Upper lobe of right lung (tissue), 1 donor: ENCODE measurements around the gene FOXJ3. TPM values are rescaled to one million over a fixed set of nuclear protein-coding genes. Genes with fewer than 3 reads are reported as not detected.
"Not testable (repeated sequence)": the region's sequence is repeated elsewhere in the genome, so short reads cannot be mapped to it uniquely, and the experiment has no call there.

ENCODE experiments used
- ATAC-seq: fragments of 200-7000 bp; cut with Tn5 transposase; one replicate; pipeline ENCODE4 v1.9.1; 2020; ENCODE audit warnings: mild to moderate bottlenecking, moderate library complexity
- DNase-seq: peaks from one replicate; pipeline ENCODE4 v3.0.0-alpha.2; 2020
- H3K27ac ChIP-seq: fragments of 200-600 bp; one replicate; pipeline ENCODE4 v1.8.0; 2022
- H3K27me3 ChIP-seq: fragments of 200-600 bp; one replicate; pipeline ENCODE4 v1.8.0; 2022; ENCODE audit warnings: mild to moderate bottlenecking
- H3K36me3 ChIP-seq: fragments of 200-600 bp; one replicate; pipeline ENCODE4 v1.8.0; 2022
- H3K4me1 ChIP-seq: fragments of 200-600 bp; one replicate; pipeline ENCODE4 v1.8.0; 2022
- H3K4me3 ChIP-seq: fragments of 200-600 bp; one replicate; pipeline ENCODE4 v1.8.0; 2022; ENCODE audit warnings: mild to moderate bottlenecking
- H3K9me3 ChIP-seq: fragments of 200-600 bp; one replicate; pipeline ENCODE4 v1.8.0; 2022
- intact Hi-C: fragments of 100-400 bp; cut with DNase I; formaldehyde crosslinking; loops from one replicate; pipeline ENCODE4 v1.11.0; 2022
- total RNA-seq: library from RNA; stranded (reverse); fragmentation: NEBNext Ultra II Directional; extraction: Animal tissue kit (Norgen Biotek cat#: 25700); gene quantifications from one replicate; pipeline ENCODE4 v1.2.1, GENCODE V29; 2021
- TF ChIP-seq, protein P1 (sequence below): fragments of 200-600 bp; IDR thresholded peaks from one replicate; pipeline ENCODE4 v1.8.0; 2022; ENCODE audit warnings: antibody characterized with exemption
- donor health status: DM: no; HTN: yes; CAD: no; lungs with severe emphysema.

Gene FOXJ3
- total RNA-seq, 1 donor from 2014 or later: 47.0 TPM

DNA sequence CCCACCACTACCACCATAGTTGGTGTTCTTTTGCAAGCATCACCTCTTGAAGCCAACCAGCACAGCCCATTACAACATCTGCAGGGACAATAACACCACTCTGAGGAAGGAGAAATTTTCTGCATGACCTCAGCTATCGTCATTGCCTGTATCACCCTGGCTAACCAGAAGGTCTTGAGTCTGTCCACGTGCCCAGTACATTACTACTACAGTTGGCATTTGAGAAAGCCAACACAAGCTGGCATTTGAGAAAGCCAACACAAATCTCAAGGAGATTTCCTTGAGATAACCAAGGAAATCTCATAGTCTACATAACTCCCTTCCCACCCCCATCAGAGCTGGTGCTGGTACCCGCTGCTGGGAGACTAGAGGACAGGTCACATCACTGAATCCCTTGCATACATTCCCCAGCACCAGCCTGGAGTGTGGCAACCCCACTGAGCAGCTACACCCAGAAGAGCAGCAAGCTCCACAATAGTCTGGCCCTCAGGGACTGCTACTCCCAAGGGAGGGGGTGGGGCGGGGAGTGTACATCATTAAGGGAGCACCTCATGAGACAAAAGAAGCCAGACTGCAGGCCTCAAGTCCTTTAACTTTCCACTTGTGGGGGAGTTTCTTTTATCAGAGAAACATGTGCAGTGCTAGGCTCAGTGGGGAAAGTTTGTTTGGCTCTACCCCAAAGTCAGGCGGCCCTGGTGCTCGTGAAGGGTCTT is 124.5 kb downstream of the FOXJ3 start:
- TF ChIP-seq, protein P1, sequence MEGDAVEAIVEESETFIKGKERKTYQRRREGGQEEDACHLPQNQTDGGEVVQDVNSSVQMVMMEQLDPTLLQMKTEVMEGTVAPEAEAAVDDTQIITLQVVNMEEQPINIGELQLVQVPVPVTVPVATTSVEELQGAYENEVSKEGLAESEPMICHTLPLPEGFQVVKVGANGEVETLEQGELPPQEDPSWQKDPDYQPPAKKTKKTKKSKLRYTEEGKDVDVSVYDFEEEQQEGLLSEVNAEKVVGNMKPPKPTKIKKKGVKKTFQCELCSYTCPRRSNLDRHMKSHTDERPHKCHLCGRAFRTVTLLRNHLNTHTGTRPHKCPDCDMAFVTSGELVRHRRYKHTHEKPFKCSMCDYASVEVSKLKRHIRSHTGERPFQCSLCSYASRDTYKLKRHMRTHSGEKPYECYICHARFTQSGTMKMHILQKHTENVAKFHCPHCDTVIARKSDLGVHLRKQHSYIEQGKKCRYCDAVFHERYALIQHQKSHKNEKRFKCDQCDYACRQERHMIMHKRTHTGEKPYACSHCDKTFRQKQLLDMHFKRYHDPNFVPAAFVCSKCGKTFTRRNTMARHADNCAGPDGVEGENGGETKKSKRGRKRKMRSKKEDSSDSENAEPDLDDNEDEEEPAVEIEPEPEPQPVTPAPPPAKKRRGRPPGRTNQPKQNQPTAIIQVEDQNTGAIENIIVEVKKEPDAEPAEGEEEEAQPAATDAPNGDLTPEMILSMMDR: no peak
- Histone ChIP-seq H3K27me3 (no peaks in the 10 kb centered on the region), H3K9me3 (no peaks in the 10 kb centered on the region), H3K27ac (no peak overlapping the region), H3K36me3 (no peaks in the 10 kb centered on the region), H3K4me3 (no peak overlapping the region), H3K4me1 (peaks cover 13% of the 10 kb centered on the region)
- ATAC-seq: no peak
- DNase-seq: no peak
- intact Hi-C loops: no loop called here

DNA sequence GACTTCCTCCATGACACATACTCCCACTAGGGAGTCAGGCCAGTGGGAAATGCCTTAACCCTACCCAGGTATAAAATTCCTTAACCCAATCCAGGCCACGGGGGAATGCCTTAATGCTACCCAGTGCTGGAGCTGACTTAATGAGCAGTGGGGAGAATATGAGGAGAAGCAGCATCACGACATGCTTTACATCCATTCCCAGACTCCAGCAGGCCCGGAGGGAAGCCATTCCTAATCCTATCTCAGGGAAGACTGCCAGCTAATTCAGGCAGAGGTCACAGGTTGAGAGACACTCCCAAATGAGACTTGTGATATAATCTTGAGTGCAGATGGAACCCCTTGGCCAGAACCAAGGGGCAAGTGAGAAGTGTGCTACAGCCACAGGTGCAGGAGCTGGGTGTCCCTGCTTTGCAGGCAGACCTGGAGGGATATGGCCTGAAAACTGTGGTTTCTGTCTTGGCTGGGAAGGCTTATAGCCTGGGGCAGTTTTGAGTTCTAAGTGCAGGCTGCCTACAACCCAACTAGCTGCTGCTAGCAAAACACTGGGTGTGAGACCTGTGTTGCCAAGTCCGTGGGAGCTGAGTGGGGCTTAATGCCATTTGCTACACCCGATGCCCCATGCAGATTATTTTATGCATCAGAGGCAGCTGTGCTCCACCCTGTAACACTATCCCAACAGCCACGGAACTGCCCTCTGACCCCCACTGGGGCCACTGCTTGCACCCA is 125.3 kb downstream of the FOXJ3 start:
- Histone ChIP-seq H3K4me1 (peaks cover 7% of the 10 kb centered on the region), H3K27ac (no peak overlapping the region), H3K9me3 (no peaks in the 10 kb centered on the region), H3K4me3 (no peak overlapping the region), H3K36me3 (no peaks in the 10 kb centered on the region), H3K27me3 (no peaks in the 10 kb centered on the region)
- TF ChIP-seq, protein P1: no peak
- intact Hi-C loops: no loop called here
- DNase-seq: no peak
- no peak for ATAC-seq

DNA sequence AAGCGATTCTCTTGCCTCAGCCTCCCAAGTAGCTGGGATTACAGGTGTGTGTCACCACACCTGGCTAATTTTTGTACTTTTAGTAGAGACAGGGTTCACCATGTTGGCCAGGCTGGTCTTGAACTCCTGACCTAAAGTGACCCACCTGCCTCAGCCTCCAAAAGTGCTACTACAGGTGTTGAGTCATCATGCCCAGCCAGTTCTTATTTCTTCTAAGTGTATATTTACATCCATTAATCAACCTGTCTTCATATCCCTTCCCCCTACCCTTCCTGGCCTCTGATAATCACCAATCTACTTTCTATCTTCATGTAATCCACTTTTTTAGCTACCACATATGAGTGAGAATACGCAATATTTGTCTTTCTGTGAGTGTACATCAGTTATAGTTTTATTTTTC is 128.1 kb downstream of the FOXJ3 start:
- H3K4me3 ChIP-seq, DNase-seq, H3K36me3 ChIP-seq, ATAC-seq, H3K27ac ChIP-seq, intact Hi-C loops, H3K27me3 ChIP-seq, H3K9me3 ChIP-seq, H3K4me1 ChIP-seq: not testable (repeated sequence)

DNA sequence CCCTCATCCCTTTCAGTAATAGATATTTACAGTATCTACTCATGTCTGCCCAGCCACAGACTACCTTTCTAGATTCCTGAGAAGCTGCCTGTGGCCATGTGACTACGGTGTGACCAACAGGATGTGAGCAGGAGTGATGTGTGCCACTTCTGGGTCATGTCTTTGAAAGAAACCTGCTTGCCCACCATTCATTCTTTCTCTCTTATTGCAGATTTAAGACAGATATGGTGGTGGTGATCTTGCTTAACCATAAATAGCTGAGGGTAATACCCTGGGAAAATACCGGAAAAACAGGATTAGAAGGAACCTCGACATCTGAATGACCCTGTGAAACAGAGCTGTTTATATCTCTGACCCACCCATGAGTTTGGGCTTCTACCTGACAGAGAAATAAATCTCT is 128.9 kb downstream of the FOXJ3 start:
- Histone ChIP-seq H3K9me3 (no peaks in the 10 kb centered on the region), H3K36me3 (no peaks in the 10 kb centered on the region), H3K27ac (no peak overlapping the region), H3K4me1 (no peaks in the 10 kb centered on the region), H3K4me3 (no peak overlapping the region), H3K27me3 (no peaks in the 10 kb centered on the region)
- ATAC-seq (no peak), DNase-seq (no peak)
- TF ChIP-seq, protein P1: no peak
- intact Hi-C loops: no loop called here

DNA sequence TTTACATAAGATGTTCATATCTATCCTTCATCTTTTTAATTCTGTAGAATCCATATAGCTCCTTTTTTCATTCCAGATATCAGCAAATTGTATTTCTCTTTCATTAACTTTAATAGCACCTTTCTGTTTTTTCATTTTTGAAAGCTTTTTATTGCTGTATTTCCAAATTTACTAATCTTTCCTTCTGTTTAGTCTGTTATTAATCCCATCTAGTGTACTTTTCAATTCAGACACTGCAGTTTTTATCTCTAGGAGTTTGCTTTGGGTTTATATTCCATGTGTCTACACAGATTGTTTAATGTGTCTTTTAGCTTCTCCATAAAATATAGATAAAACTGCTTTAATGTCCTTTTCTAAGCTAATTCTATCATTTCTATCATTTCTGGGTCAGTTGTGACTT is 133.0 kb downstream of the FOXJ3 start:
- intact Hi-C loops: no loop called here
- H3K4me3 ChIP-seq: no peak overlapping the region
- H3K4me1 ChIP-seq: no peaks in the 10 kb centered on the region
- no peaks in the 10 kb centered on the region for H3K9me3 ChIP-seq
- H3K27ac ChIP-seq: no peak overlapping the region
- no peak for ATAC-seq
- peaks cover 3% of the 10 kb centered on the region for H3K36me3 ChIP-seq
- TF ChIP-seq, protein P1: no peak
- no peaks in the 10 kb centered on the region for H3K27me3 ChIP-seq
- no peak for DNase-seq

DNA sequence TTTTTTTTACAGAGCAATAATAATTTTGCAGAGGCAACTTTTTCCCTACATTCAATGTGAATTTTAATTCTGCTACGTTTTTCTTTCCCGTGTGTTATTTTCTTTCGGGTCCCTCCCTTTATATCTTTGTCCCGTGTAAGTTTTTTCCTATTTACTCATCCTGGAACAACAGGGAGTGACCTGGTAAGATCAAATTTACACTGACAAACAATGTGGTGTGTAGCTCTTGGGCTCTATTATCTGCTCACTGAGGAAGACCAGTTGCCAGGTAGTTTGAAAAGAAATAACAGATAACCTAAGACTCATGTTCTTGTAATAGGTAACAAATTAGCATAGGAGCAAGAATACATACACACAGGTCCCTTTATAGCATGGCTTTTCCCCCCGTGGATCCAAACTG is 136.8 kb downstream of the FOXJ3 start:
- intact Hi-C loops: no loop called here
- no peak overlapping the region for H3K4me3 ChIP-seq
- H3K27me3 ChIP-seq: no peaks in the 10 kb centered on the region
- DNase-seq (no peak), ATAC-seq (no peak)
- peaks cover 29% of the 10 kb centered on the region for H3K36me3 ChIP-seq
- no peaks in the 10 kb centered on the region for H3K9me3 ChIP-seq
- H3K4me1 ChIP-seq: no peaks in the 10 kb centered on the region
- H3K27ac ChIP-seq: no peak overlapping the region
- TF ChIP-seq, protein P1: no peak
